Epithelial cell of esophagus (primary cell): ENCODE data around the gene RAB42.

Experiments
- DNase-seq: peaks from one replicate; pipeline ENCODE4 v3.0.0; 2010; ENCODE audit warnings: low read depth
- H3K4me3 ChIP-seq: 2 replicates; pipeline ENCODE4 v1.5.1; 2011; ENCODE audit warnings: mild to moderate bottlenecking, low read length, control low read depth
- TF ChIP-seq, protein P1 (sequence below): IDR thresholded peaks from 2 replicates; pipeline ENCODE4 v1.5.1; 2011; ENCODE audit warnings: low read depth, mild to moderate bottlenecking, low read length, control low read depth, inconsistent platforms; ENCODE audit not compliant: insufficient read depth; ENCODE audit errors: missing control alignments

Gene RAB42

GRCh38 chr1:28602536-28603439 is 10.7 kb downstream of the RAB42 start:
- no peak overlapping the region for H3K4me3 ChIP-seq
- TF ChIP-seq, protein P1, sequence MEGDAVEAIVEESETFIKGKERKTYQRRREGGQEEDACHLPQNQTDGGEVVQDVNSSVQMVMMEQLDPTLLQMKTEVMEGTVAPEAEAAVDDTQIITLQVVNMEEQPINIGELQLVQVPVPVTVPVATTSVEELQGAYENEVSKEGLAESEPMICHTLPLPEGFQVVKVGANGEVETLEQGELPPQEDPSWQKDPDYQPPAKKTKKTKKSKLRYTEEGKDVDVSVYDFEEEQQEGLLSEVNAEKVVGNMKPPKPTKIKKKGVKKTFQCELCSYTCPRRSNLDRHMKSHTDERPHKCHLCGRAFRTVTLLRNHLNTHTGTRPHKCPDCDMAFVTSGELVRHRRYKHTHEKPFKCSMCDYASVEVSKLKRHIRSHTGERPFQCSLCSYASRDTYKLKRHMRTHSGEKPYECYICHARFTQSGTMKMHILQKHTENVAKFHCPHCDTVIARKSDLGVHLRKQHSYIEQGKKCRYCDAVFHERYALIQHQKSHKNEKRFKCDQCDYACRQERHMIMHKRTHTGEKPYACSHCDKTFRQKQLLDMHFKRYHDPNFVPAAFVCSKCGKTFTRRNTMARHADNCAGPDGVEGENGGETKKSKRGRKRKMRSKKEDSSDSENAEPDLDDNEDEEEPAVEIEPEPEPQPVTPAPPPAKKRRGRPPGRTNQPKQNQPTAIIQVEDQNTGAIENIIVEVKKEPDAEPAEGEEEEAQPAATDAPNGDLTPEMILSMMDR = peak; percentile 73
- DNase-seq = peak; percentile 76

GRCh38 chr1:28604411-28604810 is 12.3 kb downstream of the RAB42 start:
- no peak for DNase-seq
- no peak overlapping the region for H3K4me3 ChIP-seq
- TF ChIP-seq, protein P1 = no peak

GRCh38 chr1:28604962-28605361 is 12.9 kb downstream of the RAB42 start:
- DNase-seq = no peak
- TF ChIP-seq, protein P1 = no peak

DNA sequence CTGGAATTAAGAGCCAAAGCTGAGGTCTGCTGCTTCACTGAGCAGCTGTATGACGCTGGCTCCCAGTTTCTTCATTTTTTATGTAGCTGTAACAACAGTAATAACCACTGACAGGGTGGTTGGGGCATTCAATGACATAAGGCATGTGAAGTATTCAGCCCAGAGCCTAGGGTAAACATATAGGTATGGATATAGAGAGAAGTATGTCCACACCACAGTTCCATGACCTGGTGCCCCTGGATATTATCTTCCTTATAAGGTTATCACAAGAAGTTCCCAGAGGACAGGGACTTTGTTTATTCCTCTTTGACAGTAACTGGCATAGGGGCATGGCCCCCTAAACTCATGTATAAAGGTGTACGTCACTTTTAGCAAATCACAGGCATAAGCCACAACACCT is 14.7 kb downstream of the RAB42 start:
- no peak for DNase-seq
- TF ChIP-seq, protein P1 = no peak
- no peak overlapping the region for H3K4me3 ChIP-seq

More at GRCh38 chr1:28604962-28605361, 12.9 kb downstream of the RAB42 start:
- no peak overlapping the region for H3K4me3 ChIP-seq

- H3K4me3 ChIP-seq = no peak overlapping the region
- DNase-seq = no peak
- TF ChIP-seq, protein P1 = no peak
Measured at GRCh38 chr1:28613175-28613574, 21.1 kb downstream of the RAB42 start.

- no peak for DNase-seq
- H3K4me3 ChIP-seq = no peak overlapping the region
- TF ChIP-seq, protein P1 = no peak
Measured at GRCh38 chr1:28631713-28632112, 39.6 kb downstream of the RAB42 start.
